Measurements from ENCODE around the gene GAREM1. TPM values are rescaled to one million over a fixed set of nuclear protein-coding genes. Genes with fewer than 3 reads are reported as not detected.

The GAREM1 gene
- total and polyA plus RNA-seq, 8 donors = 2.9 to 55.9 (median 13.5) TPM

DNA sequence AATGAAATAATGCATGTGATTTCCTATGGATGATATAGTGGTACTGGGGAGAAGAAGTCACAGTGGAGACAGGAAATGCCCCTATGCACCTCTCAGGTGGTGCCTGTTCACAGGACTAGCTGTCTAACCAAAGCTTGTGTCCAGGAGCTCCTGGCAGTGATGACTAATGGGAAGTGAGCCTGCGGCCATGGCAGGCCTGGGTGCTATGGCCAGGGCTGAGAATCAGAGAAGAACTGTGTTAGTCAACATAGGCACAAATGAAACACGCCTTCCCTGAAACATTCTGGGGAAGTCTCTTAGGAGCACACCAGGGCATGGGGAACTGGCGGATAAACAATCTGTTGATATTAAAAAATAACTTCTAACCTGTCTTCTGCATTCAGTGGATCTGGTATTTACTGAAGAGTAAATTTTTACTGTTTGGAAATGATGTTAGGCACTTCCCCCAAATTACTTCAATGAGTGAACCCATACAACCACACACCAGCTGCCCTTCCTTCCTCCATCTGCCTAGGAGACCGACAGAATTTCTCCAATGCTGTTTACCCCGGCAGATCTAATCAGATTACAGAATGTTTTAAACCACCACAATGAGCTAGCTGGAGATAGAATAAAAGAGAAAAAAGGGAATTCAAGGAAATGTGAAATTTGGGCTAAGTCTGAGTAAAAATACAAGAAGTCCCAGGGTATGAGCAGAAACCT, 213.4 kb downstream of the GAREM1 start:
- WGBS, 2 donors = 74 to 77% methylated on average over 5 of the region's 5 CpGs
- FAIRE-seq (no peak), DNase-seq (no peak), ATAC-seq (no peak)
- TF ChIP-seq, protein P1, sequence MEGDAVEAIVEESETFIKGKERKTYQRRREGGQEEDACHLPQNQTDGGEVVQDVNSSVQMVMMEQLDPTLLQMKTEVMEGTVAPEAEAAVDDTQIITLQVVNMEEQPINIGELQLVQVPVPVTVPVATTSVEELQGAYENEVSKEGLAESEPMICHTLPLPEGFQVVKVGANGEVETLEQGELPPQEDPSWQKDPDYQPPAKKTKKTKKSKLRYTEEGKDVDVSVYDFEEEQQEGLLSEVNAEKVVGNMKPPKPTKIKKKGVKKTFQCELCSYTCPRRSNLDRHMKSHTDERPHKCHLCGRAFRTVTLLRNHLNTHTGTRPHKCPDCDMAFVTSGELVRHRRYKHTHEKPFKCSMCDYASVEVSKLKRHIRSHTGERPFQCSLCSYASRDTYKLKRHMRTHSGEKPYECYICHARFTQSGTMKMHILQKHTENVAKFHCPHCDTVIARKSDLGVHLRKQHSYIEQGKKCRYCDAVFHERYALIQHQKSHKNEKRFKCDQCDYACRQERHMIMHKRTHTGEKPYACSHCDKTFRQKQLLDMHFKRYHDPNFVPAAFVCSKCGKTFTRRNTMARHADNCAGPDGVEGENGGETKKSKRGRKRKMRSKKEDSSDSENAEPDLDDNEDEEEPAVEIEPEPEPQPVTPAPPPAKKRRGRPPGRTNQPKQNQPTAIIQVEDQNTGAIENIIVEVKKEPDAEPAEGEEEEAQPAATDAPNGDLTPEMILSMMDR (IDR thresholded peaks at IDR 0.05) = no peak
- Histone ChIP-seq H3K36me3 (no peaks in the 10 kb centered on the region), H3K27me3 (no peaks in the 10 kb centered on the region), H3K27ac (no peak overlapping the region), H3K4me3 (no peak overlapping the region), H3K9me3 (no peaks in the 10 kb centered on the region), H3K4me1 (no peaks in the 10 kb centered on the region)
- intact Hi-C loops (cut with DNase I) = loop anchor here in 1 of 3 donors (10.0 kb wide), 1 partner anchor 72 kb away; no protein-coding TSS in a partner anchor

GRCh38 chr18:32255570-32255969, 215.1 kb downstream of the GAREM1 start:
- no peak for DNase-seq
- no peaks in the 10 kb centered on the region for H3K27me3 ChIP-seq
- FAIRE-seq = no peak
- no peak for ATAC-seq
- intact Hi-C loops (cut with DNase I) = loop anchor here in 1 of 3 donors (10.0 kb wide), 1 partner anchor 71 kb away; no protein-coding TSS in a partner anchor
- no peaks in the 10 kb centered on the region for H3K36me3 ChIP-seq
- H3K4me3 ChIP-seq = no peak overlapping the region
- WGBS, 2 donors = 81 to 87% methylated on average over 3 of the region's 3 CpGs
- H3K4me1 ChIP-seq = no peaks in the 10 kb centered on the region
- no peaks in the 10 kb centered on the region for H3K9me3 ChIP-seq
- TF ChIP-seq, protein P1 (IDR thresholded peaks at IDR 0.05) = no peak
- no peak overlapping the region for H3K27ac ChIP-seq

DNA sequence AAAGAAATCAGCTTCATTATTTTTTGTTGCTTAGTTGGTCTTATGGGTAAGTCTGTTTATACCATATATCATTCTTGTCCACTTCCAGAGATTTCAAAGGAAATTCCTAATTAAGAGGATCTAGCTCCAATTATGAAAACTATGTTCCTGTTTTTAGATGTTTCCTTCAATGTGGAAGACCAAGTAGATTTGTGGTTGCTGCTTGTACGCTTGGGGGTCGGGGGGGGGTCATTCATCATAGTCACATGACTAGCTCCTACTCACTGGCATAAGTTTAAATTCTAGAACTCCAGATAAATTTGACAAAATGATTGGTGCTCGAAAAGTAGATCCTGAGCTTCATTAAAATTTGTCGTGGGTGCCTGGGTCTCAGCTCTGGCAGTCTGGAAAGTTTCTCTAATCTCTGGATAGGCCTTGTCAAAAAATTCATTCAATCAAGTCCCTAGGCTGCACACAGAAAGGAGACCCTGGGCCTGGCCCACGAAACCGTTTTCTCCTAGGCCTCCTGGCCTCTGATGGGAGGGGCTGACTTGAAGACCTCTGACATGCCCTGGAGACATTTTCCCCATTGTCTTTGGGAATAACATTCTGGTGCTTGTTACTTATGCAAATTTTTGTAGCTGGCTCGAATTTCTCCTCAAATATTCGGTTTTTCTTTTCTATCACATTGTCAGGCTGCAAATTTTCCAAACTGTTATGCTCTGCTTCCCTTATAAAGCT, 218.4 kb downstream of the GAREM1 start:
- FAIRE-seq (no peak), DNase-seq (no peak), ATAC-seq (no peak)
- Histone ChIP-seq H3K27ac (no peak overlapping the region), H3K27me3 (no peaks in the 10 kb centered on the region), H3K36me3 (no peaks in the 10 kb centered on the region), H3K4me3 (no peak overlapping the region), H3K4me1 (no peaks in the 10 kb centered on the region), H3K9me3 (no peaks in the 10 kb centered on the region)
- TF ChIP-seq, protein P1 (IDR thresholded peaks at IDR 0.05) = no peak
- intact Hi-C loops (cut with DNase I) = loop anchor here in 1 of 3 donors (10.0 kb wide), 1 partner anchor 68 kb away; no protein-coding TSS in a partner anchor
- 78 to 80% methylated on average over 8 of the region's 8 CpGs for WGBS, 2 donors

GRCh38 chr18:32251466-32251865, 219.2 kb downstream of the GAREM1 start:
- WGBS, 2 donors = 72 to 80% methylated on average over 3 of the region's 3 CpGs
- Histone ChIP-seq H3K4me1 (no peaks in the 10 kb centered on the region), H3K27ac (no peak overlapping the region), H3K27me3 (no peaks in the 10 kb centered on the region), H3K9me3 (no peaks in the 10 kb centered on the region), H3K36me3 (no peaks in the 10 kb centered on the region), H3K4me3 (no peak overlapping the region)
- intact Hi-C loops (cut with DNase I) = loop anchor here in 1 of 3 donors (10.0 kb wide), 1 partner anchor 67 kb away; no protein-coding TSS in a partner anchor
- DNase-seq (no peak), FAIRE-seq (no peak), ATAC-seq (no peak)
- TF ChIP-seq, protein P1 (IDR thresholded peaks at IDR 0.05) = no peak
